Measurements from ENCODE around the gene SESTD1. TPM values are rescaled to one million over a fixed set of nuclear protein-coding genes. Genes with fewer than 3 reads are reported as not detected.

Gene SESTD1
- total and polyA plus RNA-seq, 9 of the 15 experiments (the other 6 are each of a cell fraction or from before 2014, with no cell fraction given): 0.32 to 5.6 (median 2.1) TPM

GRCh38 chr2:179304424-179304823 lies 39.8 kb upstream of the SESTD1 start:
- Histone ChIP-seq H3K27me3 (ENCODE audit: control insufficient read depth in 2 of 2, insufficient read depth in 2 of 2, low read length in 2 of 2) (no peaks in the 10 kb centered on the region), H3K36me3 (ENCODE audit: control insufficient read depth, insufficient read depth, low read length) (no peaks in the 10 kb centered on the region), H3K9me3 (replicated peaks; ENCODE audit: control insufficient read depth, insufficient read depth, low read depth, low read length) (no peaks in the 10 kb centered on the region; the same call in 1 of the 2 replicates), H2AFZ (ENCODE audit: low read depth, low read length) (no peak overlapping the region), H4K20me1 (replicated peaks; ENCODE audit: control insufficient read depth, insufficient read depth, low read length) (no peaks in the 10 kb centered on the region), H3K27ac (ENCODE audit: extremely low read depth, low read depth, low read length) (no peak overlapping the region), H3K9ac (ENCODE audit: insufficient read depth in 1 of 2, low read depth in 2 of 2, low read length in 2 of 2) (no peak overlapping the region), H3K4me2 (ENCODE audit: insufficient read depth, low read length) (no peak overlapping the region), H3K79me2 (ENCODE audit: control insufficient read depth, insufficient read depth, low read length) (no peaks in the 10 kb centered on the region), H3K9me1 (ENCODE audit: control insufficient read depth, insufficient read depth, low read length) (no peaks in the 10 kb centered on the region), H3K4me1 (replicated peaks in 1 of 2; ENCODE audit: control insufficient read depth in 2 of 2, insufficient read depth in 2 of 2, low read length in 2 of 2) (no peaks in the 10 kb centered on the region), H3K4me3 (no peak overlapping the region)
- intact Hi-C loops (cut with micrococcal nuclease): no loop called here
- TF ChIP-seq MCM5 (IDR thresholded peaks at IDR 0.05; ENCODE audit: low read depth) (no peak), USF2 (CRISPR knock-in tag; IDR thresholded peaks at IDR 0.05) (no peak), SUPT5H (IDR thresholded peaks at IDR 0.05) (no peak), ARHGAP35 (IDR thresholded peaks at IDR 0.05; ENCODE audit: partially characterized antibody) (no peak), CBX8 (IDR thresholded peaks at IDR 0.05; ENCODE audit: borderline replicate concordance, extremely low read depth, low read depth, low read length, poor library complexity, severe bottlenecking) (no peak), NR3C1 (CRISPR knock-in tag; IDR thresholded peaks at IDR 0.05) (no peak), FOXK2 (conservative IDR thresholded peaks at IDR 0.05 in 1 of 2, IDR thresholded peaks at IDR 0.05 in 1 of 2; ENCODE audit: low read depth in 2 of 2) (no peak), TAF1 (IDR thresholded peaks at IDR 0.05; ENCODE audit: control insufficient read depth, extremely low read depth, insufficient read depth, low read length, severe bottlenecking) (no peak), CUX1 (CRISPR knock-in tag; IDR thresholded peaks at IDR 0.05) (no peak), ZZZ3 (IDR thresholded peaks at IDR 0.05) (no peak), MIER1 (IDR thresholded peaks at IDR 0.05; ENCODE audit: low read depth) (no peak), NCOR1 (IDR thresholded peaks at IDR 0.05) (no peak), ZC3H11A (IDR thresholded peaks at IDR 0.05; ENCODE audit: low read depth, low read length) (no peak), ZNF165 (CRISPR knock-in tag; IDR thresholded peaks at IDR 0.05; ENCODE audit: borderline replicate concordance) (no peak), GTF2F1 (IDR thresholded peaks at IDR 0.05; ENCODE audit: low read depth, low read length) (no peak), CBX3 (IDR thresholded peaks at IDR 0.05; ENCODE audit: borderline replicate concordance in 1 of 2, low read length in 2 of 2) (no peak), NUFIP1 (IDR thresholded peaks at IDR 0.05; ENCODE audit: partially characterized antibody) (no peak), STAG1 (CRISPR knock-in tag; IDR thresholded peaks at IDR 0.05; ENCODE audit: borderline replicate concordance) (no peak), ZNF347 (CRISPR knock-in tag; IDR thresholded peaks at IDR 0.05; ENCODE audit: low read depth) (no peak)
- WGBS (ENCODE audit: insufficient coverage, low coverage, missing lambda C conversion rate): 0% methylated on average over 2 of the region's 2 CpGs
- ATAC-seq: no peak
- in situ Hi-C loops (cut with MboI): no loop called here
- BruUV-seq (replicated peaks): no TSS peak
- POLR2A ChIA-PET: no interaction called here
- no peak for DNase-seq (ENCODE audit: extremely low read depth in 1 of 4, low spot score in 3 of 4)
- FAIRE-seq: no peak
- CTCF ChIA-PET (ENCODE audit: low intra/inter-chr PET ratio): no interaction called here

All from K562 (cell line).